GM23248 (cell line): ENCODE measurements around the gene ENPP4.

Experiments
- EZH2 ChIP-seq: fragments of 200-600 bp; sonication (generic); IDR thresholded peaks from 2 replicates; pipeline ENCODE4 v1.6.1; 2018; ENCODE audit warnings: antibody characterized with exemption, mild to moderate bottlenecking; ENCODE audit not compliant: insufficient read depth, poor library complexity, severe bottlenecking
- EZH2phosphoT487 ChIP-seq: fragments of 200-600 bp; sonication (generic); IDR thresholded peaks from 2 replicates; pipeline ENCODE4 v1.6.1; 2018; ENCODE audit warnings: antibody characterized with exemption, moderate library complexity, mild to moderate bottlenecking, low read depth; ENCODE audit not compliant: insufficient read depth

GRCh38 chr6:46175446-46175845, 45.7 kb downstream of the ENPP4 start:
- TF ChIP-seq EZH2 (no peak), EZH2phosphoT487 (no peak)
